ENCODE results near the gene CHN2. TPM values are rescaled to one million over a fixed set of nuclear protein-coding genes. Genes with fewer than 3 reads are reported as not detected.

The CHN2 gene
- total RNA-seq, 1 experiment from 2014 or later = 7.7 TPM

DNA sequence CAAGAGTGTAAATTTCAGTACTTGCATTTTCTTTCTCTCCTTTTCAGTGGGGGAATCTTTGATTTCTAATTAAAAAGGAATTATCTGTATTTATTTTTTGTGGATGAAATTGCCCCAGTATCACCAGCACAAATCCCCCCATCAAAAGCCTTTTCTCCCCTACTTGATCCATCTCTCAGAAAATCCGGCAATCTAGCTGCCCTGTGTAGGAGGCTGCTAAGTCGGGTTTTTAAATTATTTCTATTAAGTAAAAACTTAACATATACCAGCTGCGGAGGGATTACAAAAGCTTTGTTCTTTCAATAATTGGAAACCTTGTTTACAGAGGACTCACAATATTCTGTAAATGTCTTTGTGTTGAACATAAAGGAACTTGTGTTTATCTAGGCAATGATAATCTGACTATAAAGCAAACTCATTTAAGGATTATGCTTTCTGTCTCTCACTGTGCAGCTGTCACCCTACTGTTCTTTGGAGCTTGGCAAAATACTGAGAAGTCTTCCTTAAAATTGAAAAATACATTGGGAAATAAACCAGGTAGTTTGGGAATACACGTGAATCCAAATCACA, 191.7 kb downstream of the CHN2 start:
- Histone ChIP-seq H3K9me3 (ENCODE audit: low read length) (no peaks in the 10 kb centered on the region), H3K27ac (ENCODE audit: low read length) (no peak overlapping the region), H3K4me2 (ENCODE audit: low read length) (no peak overlapping the region), H4K20me1 (ENCODE audit: low read length) (no peaks in the 10 kb centered on the region), H3K4me3 (ENCODE audit: low read length) (no peak overlapping the region), H3K9ac (ENCODE audit: low read length) (no peak overlapping the region), H3K79me2 (ENCODE audit: low read length) (no peaks in the 10 kb centered on the region), H3K4me1 (ENCODE audit: insufficient read depth, low read length) (no peaks in the 10 kb centered on the region), H3K9me2 (replicated peaks; ENCODE audit: low read length) (no peaks in the 10 kb centered on the region), H3K36me3 (ENCODE audit: low read depth, low read length) (no peaks in the 10 kb centered on the region), H2AFZ (ENCODE audit: low read length) (no peak overlapping the region), H3K27me3 (ENCODE audit: low read length) (no peaks in the 10 kb centered on the region), H3F3A (ENCODE audit: low read length, unreplicated experiment) (no peaks in the 10 kb centered on the region)
- ChIA-PET POLR2A (ENCODE audit: unreplicated experiment) (no interaction called here), CTCF (no interaction called here)
- no peak for ATAC-seq
- no TSS peak for BruUV-seq (replicated peaks)
- intact Hi-C loops (cut with micrococcal nuclease) = no loop called here
- no peak for DNase-seq
- TF ChIP-seq EZH2 (IDR thresholded peaks at IDR 0.05; ENCODE audit: low read length, unreplicated experiment) = no peak

DNA sequence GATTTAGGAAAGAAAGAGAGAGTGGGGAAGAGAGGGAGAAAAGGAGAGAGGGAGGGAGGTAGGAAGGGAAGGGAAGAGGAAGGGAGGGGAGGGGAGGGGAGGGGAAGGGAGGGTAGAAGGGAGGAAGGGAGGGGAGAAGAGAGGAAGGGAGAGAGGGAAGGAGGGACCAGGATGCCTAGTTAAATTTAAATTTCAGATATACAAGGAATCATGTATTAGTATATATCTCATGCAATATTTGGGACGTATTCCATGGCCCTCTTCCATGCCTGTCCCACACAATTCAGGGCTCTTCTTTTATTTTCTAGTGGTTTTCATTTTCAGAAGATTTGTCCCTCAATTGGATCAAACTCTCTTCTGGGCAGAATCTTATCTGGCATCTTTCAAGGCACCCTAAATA, 196.7 kb downstream of the CHN2 start:
- H3K4me3 ChIP-seq (ENCODE audit: low read length) = no peak overlapping the region
- H3K27me3 ChIP-seq (ENCODE audit: low read length) = no peaks in the 10 kb centered on the region
- H3K9ac ChIP-seq (ENCODE audit: low read length) = no peak overlapping the region
- DNase-seq (no peak), ATAC-seq (no peak)
- H3K36me3 ChIP-seq (ENCODE audit: low read depth, low read length) = no peaks in the 10 kb centered on the region
- TF ChIP-seq CTCF (conservative IDR thresholded peaks at IDR 0.05; ENCODE audit: low read depth, low read length) = no peak
- TF ChIP-seq EZH2 (IDR thresholded peaks at IDR 0.05; ENCODE audit: low read length, unreplicated experiment) = no peak
- TF ChIP-seq EZH2phosphoT487 (IDR thresholded peaks at IDR 0.05; ENCODE audit: borderline replicate concordance, low read length) = no peak
- H2AFZ ChIP-seq (ENCODE audit: low read length) = no peak overlapping the region
- POLR2A ChIA-PET (ENCODE audit: unreplicated experiment) = no interaction called here
- no peaks in the 10 kb centered on the region for H4K20me1 ChIP-seq (ENCODE audit: low read length)
- H3K27ac ChIP-seq (ENCODE audit: low read length) = no peak overlapping the region
- H3K79me2 ChIP-seq (ENCODE audit: low read length) = no peaks in the 10 kb centered on the region
- intact Hi-C loops (cut with micrococcal nuclease) = no loop called here
- H3F3A ChIP-seq (ENCODE audit: low read length, unreplicated experiment) = no peaks in the 10 kb centered on the region
- BruUV-seq (replicated peaks) = no TSS peak
- CTCF ChIA-PET = no interaction called here
- no peak overlapping the region for H3K4me2 ChIP-seq (ENCODE audit: low read length)
- no peaks in the 10 kb centered on the region for H3K9me2 ChIP-seq (replicated peaks; ENCODE audit: low read length)
- H3K9me3 ChIP-seq (ENCODE audit: low read length) = no peaks in the 10 kb centered on the region
- no peaks in the 10 kb centered on the region for H3K4me1 ChIP-seq (ENCODE audit: insufficient read depth, low read length)

- H3K4me3 ChIP-seq (ENCODE audit: low read length) = no peak overlapping the region
These were observed 199.7 kb downstream of the CHN2 start for GRCh38 chr7:29394321-29394720.

More at GRCh38 chr7:29394321-29394720, 199.7 kb downstream of the CHN2 start:
- Histone ChIP-seq H3K4me1 (ENCODE audit: insufficient read depth, low read length) (no peaks in the 10 kb centered on the region), H3K9me2 (replicated peaks; ENCODE audit: low read length) (no peaks in the 10 kb centered on the region), H3K9ac (ENCODE audit: low read length) (no peak overlapping the region), H3K27ac (ENCODE audit: low read length) (no peak overlapping the region), H3K79me2 (ENCODE audit: low read length) (no peaks in the 10 kb centered on the region), H4K20me1 (ENCODE audit: low read length) (no peaks in the 10 kb centered on the region), H2AFZ (ENCODE audit: low read length) (no peak overlapping the region), H3K9me3 (ENCODE audit: low read length) (no peaks in the 10 kb centered on the region), H3K36me3 (ENCODE audit: low read depth, low read length) (no peaks in the 10 kb centered on the region), H3K4me2 (ENCODE audit: low read length) (no peak overlapping the region), H3F3A (ENCODE audit: low read length, unreplicated experiment) (no peaks in the 10 kb centered on the region), H3K27me3 (ENCODE audit: low read length) (no peaks in the 10 kb centered on the region)
- CTCF ChIA-PET = no interaction called here
- no peak for DNase-seq
- intact Hi-C loops (cut with micrococcal nuclease) = no loop called here
- TF ChIP-seq EZH2 (IDR thresholded peaks at IDR 0.05; ENCODE audit: low read length, unreplicated experiment) = no peak
- TF ChIP-seq CTCF (conservative IDR thresholded peaks at IDR 0.05; ENCODE audit: low read depth, low read length) = no peak
- no peak for TF ChIP-seq EZH2phosphoT487 (IDR thresholded peaks at IDR 0.05; ENCODE audit: borderline replicate concordance, low read length)
- ATAC-seq = no peak
- BruUV-seq (replicated peaks) = no TSS peak
- POLR2A ChIA-PET (ENCODE audit: unreplicated experiment) = no interaction called here
